ENCODE data around the gene GPR183. TPM values are rescaled to one million over a fixed set of nuclear protein-coding genes. Genes with fewer than 3 reads are reported as not detected.
A peak's percentile ranks its signal among the peaks of the same experiment; 100 is the strongest.

Gene GPR183
- polyA plus RNA-seq, 1 donor, result 7.3 TPM

DNA sequence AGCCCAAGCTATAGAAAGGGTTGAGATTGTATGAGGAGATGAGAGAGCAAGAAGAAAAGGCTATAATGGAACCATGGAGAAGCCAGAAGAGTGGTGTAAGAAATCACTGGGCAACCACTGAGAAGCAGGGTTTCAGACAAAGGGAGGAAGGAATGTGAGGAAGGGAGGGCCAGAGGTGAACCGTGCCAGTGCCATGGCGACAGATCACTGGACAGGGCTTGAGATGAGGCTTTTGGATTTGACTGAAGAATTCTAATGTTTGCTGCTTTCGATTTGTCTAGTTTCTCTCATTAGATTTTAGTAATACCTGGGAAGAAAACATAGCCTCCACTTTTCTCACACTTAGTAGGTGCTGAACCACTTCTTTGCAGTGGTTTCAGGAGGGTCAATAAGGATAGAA is 6.3 kb upstream of the GPR183 start:
- no peak overlapping the region for H3K4me3 ChIP-seq (ENCODE audit: low read length)
- H3K27me3 ChIP-seq (ENCODE audit: control insufficient read depth, insufficient read depth, low read length), result no peaks in the 10 kb centered on the region
- no peaks in the 10 kb centered on the region for H3K4me1 ChIP-seq (ENCODE audit: control insufficient read depth, insufficient read depth, low read length)
- DNase-seq, result no peak
- no peaks in the 10 kb centered on the region for H3K9me3 ChIP-seq (ENCODE audit: control insufficient read depth, low read depth, low read length)
- no peak overlapping the region for H3K27ac ChIP-seq (ENCODE audit: low read length)
- WGBS (ENCODE audit: insufficient coverage, low lambda C conversion rate), result no CpG with 5 or more reads among the region's 3 CpGs
- peaks cover 19% of the 10 kb centered on the region for H3K36me3 ChIP-seq (ENCODE audit: control insufficient read depth, insufficient read depth, low read length)

GRCh38 chr13:99312493-99312883 is 5.3 kb upstream of the GPR183 start:
- H3K27me3 ChIP-seq (ENCODE audit: control insufficient read depth, insufficient read depth, low read length), result no peaks in the 10 kb centered on the region
- peak in 1 of 2 donors; percentile 26 for DNase-seq
- H3K27ac ChIP-seq (ENCODE audit: low read length), result no peak overlapping the region
- WGBS (ENCODE audit: insufficient coverage, low lambda C conversion rate), result 93% methylated on average over 3 of the region's 7 CpGs
- H3K4me1 ChIP-seq (ENCODE audit: control insufficient read depth, insufficient read depth, low read length), result peaks cover 2% of the 10 kb centered on the region
- H3K9me3 ChIP-seq (ENCODE audit: control insufficient read depth, low read depth, low read length), result no peaks in the 10 kb centered on the region
- peaks cover 20% of the 10 kb centered on the region for H3K36me3 ChIP-seq (ENCODE audit: control insufficient read depth, insufficient read depth, low read length)
- no peak overlapping the region for H3K4me3 ChIP-seq (ENCODE audit: low read length)

DNA sequence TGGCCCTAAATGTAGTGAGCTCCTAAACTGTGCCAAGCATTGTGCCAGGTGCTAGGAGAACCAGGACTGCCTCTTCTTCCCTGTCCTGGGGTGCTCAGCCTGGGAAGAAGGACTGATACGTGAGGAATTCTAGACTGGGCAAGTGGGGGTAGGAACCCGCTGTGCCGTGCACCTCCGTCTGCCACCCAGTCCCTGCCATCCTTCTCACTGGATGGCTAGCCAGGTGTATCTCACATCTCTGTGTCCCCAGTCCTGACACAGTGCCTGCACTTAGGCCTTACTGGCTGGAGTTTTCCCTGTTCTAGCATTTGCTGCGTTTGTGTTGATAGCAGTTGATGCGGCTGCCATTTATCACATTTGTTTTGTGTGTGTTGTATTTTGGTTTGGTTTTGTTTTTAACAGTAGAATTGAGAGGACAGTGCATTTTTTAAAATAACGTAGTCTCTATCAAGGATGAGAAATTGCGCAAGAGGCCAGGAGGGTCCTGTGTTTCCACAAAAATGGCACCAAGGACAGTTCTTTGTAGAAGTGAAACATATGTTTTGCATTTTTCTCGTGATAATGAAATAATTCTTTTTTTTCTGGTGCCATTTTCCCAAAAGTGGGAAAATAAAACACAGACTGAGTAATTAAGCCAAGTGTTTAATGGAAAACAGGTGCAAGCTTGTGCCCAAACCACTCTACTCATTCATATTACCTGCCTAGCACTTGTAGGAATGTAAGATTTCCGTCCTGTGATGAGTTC is 4.7 kb upstream of the GPR183 start:
- WGBS (ENCODE audit: insufficient coverage, low lambda C conversion rate), result 88% methylated on average over 3 of the region's 10 CpGs

DNA sequence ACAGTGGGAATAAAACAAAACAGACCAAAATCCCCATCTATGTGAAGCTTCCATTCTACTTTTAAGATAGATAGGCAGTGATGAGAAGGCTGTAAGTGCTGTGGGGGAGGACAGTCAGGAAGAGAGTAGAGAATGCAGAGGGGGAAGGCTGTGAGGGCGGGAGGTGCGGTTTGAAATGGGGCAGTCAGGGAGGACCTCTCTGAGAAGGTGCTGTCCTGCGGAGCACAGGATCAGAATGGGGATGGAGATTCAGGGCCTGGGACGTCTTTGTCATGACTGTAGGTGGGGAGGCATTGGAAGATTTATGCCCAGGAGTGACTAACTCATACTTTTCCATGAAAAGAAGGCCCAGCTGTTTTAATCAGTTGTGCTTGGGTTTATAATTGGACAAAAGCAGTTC is 3.9 kb upstream of the GPR183 start:
- H3K4me3 ChIP-seq (ENCODE audit: low read length), result no peak overlapping the region
- no peak for DNase-seq
- no peak overlapping the region for H3K27ac ChIP-seq (ENCODE audit: low read length)
- no CpG with 5 or more reads among the region's 4 CpGs for WGBS (ENCODE audit: insufficient coverage, low lambda C conversion rate)
- peaks cover 2% of the 10 kb centered on the region for H3K4me1 ChIP-seq (ENCODE audit: control insufficient read depth, insufficient read depth, low read length)
- H3K36me3 ChIP-seq (ENCODE audit: control insufficient read depth, insufficient read depth, low read length), result peaks cover 14% of the 10 kb centered on the region
- H3K9me3 ChIP-seq (ENCODE audit: control insufficient read depth, low read depth, low read length), result no peaks in the 10 kb centered on the region
- H3K27me3 ChIP-seq (ENCODE audit: control insufficient read depth, insufficient read depth, low read length), result no peaks in the 10 kb centered on the region

More for the DNA sequence above, 4.7 kb upstream of the GPR183 start:
- Histone ChIP-seq H3K4me1 (ENCODE audit: control insufficient read depth, insufficient read depth, low read length) (peaks cover 2% of the 10 kb centered on the region), H3K9me3 (ENCODE audit: control insufficient read depth, low read depth, low read length) (no peaks in the 10 kb centered on the region), H3K27ac (ENCODE audit: low read length) (no peak overlapping the region), H3K27me3 (ENCODE audit: control insufficient read depth, insufficient read depth, low read length) (no peaks in the 10 kb centered on the region), H3K4me3 (ENCODE audit: low read length) (no peak overlapping the region), H3K36me3 (ENCODE audit: control insufficient read depth, insufficient read depth, low read length) (peaks cover 20% of the 10 kb centered on the region)
- DNase-seq, result no peak

- peaks cover 2% of the 10 kb centered on the region for H3K4me1 ChIP-seq (ENCODE audit: control insufficient read depth, insufficient read depth, low read length)
These were observed 3.3 kb upstream of the GPR183 start for GRCh38 chr13:99310382-99311031.

DNA sequence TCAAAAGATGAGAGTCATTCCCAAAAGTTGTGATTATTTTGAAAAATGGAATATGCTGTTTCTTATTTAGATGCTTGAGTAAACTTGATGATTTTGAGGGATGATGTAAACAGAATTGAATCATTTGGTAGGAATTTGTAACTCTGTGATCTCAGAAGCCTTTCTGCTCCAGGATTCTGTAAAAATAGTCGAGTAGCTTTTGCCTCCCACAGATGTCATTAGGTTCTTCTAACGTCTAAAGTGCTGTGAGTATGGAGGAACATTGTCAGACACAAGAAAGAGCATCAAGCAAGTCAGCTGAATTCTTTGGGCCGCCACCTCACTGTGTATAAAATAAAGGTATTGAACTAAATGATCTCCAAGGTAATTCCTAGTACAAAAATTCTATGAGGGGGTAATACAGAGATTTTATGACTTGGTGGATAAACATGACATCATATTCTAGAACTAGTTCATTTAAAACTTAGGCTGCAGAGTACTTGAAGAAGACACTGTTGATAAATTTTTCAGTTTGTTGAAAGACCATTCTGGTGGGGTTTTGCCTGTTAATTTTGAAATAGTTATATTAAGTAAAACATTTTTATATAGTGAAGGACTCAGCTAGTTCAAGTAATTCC is 1.4 kb upstream of the GPR183 start:
- Histone ChIP-seq H3K9me3 (ENCODE audit: control insufficient read depth, low read depth, low read length) (no peaks in the 10 kb centered on the region), H3K4me3 (ENCODE audit: low read length) (no peak overlapping the region), H3K36me3 (ENCODE audit: control insufficient read depth, insufficient read depth, low read length) (peaks cover 9% of the 10 kb centered on the region), H3K27me3 (ENCODE audit: control insufficient read depth, insufficient read depth, low read length) (no peaks in the 10 kb centered on the region), H3K27ac (ENCODE audit: low read length) (peak overlapping the region; percentile 36), H3K4me1 (ENCODE audit: control insufficient read depth, insufficient read depth, low read length) (peaks cover 2% of the 10 kb centered on the region)
- no CpG with 5 or more reads among the region's 3 CpGs for WGBS (ENCODE audit: insufficient coverage, low lambda C conversion rate)
- no peak for DNase-seq

More at GRCh38 chr13:99310382-99311031, 3.3 kb upstream of the GPR183 start:
- WGBS (ENCODE audit: insufficient coverage, low lambda C conversion rate), result 93% methylated on average over 2 of the region's 4 CpGs
- no peak for DNase-seq
- H3K9me3 ChIP-seq (ENCODE audit: control insufficient read depth, low read depth, low read length), result no peaks in the 10 kb centered on the region
- peaks cover 12% of the 10 kb centered on the region for H3K36me3 ChIP-seq (ENCODE audit: control insufficient read depth, insufficient read depth, low read length)
- H3K27me3 ChIP-seq (ENCODE audit: control insufficient read depth, insufficient read depth, low read length), result no peaks in the 10 kb centered on the region
- H3K4me3 ChIP-seq (ENCODE audit: low read length), result no peak overlapping the region
- no peak overlapping the region for H3K27ac ChIP-seq (ENCODE audit: low read length)

- WGBS (ENCODE audit: insufficient coverage, low lambda C conversion rate), result no CpG with 5 or more reads among the region's 6 CpGs
- no peak for DNase-seq
- H3K4me1 ChIP-seq (ENCODE audit: control insufficient read depth, insufficient read depth, low read length), result peaks cover 2% of the 10 kb centered on the region
- H3K36me3 ChIP-seq (ENCODE audit: control insufficient read depth, insufficient read depth, low read length), result peaks cover 9% of the 10 kb centered on the region
- H3K4me3 ChIP-seq (ENCODE audit: low read length), result no peak overlapping the region
- no peaks in the 10 kb centered on the region for H3K27me3 ChIP-seq (ENCODE audit: control insufficient read depth, insufficient read depth, low read length)
- no peaks in the 10 kb centered on the region for H3K9me3 ChIP-seq (ENCODE audit: control insufficient read depth, low read depth, low read length)
- H3K27ac ChIP-seq (ENCODE audit: low read length), result peak overlapping the region; percentile 36
These were observed 595 bp upstream of the GPR183 start for GRCh38 chr13:99307648-99308339.

DNA sequence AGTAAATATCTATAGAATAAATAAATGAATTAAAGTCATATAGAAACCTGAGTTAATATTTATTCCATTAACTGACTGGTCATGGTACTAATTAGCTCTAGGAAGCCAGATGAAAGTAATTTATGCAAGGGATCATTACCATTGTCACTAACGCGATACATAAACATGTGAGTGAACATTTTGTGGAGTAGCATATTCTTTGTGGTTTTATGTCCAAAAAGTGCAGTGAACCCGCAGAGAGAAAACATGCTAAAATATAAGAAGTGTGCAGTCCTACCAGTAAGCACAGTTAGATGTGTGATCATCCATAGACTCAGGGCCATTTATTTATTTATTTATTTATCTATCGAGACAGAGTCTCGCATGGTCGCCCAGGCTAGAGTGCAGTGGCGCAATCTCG is 1.6 kb downstream of the GPR183 start:
- Histone ChIP-seq H3K27me3 (ENCODE audit: control insufficient read depth, insufficient read depth, low read length) (no peaks in the 10 kb centered on the region), H3K9me3 (ENCODE audit: control insufficient read depth, low read depth, low read length) (no peaks in the 10 kb centered on the region), H3K4me1 (ENCODE audit: control insufficient read depth, insufficient read depth, low read length) (peaks cover 2% of the 10 kb centered on the region), H3K4me3 (ENCODE audit: low read length) (no peak overlapping the region), H3K27ac (ENCODE audit: low read length) (no peak overlapping the region), H3K36me3 (ENCODE audit: control insufficient read depth, insufficient read depth, low read length) (peaks cover 9% of the 10 kb centered on the region)
- no CpG with 5 or more reads among the region's 8 CpGs for WGBS (ENCODE audit: insufficient coverage, low lambda C conversion rate)
- DNase-seq, result no peak

GRCh38 chr13:99305158-99305557 is 2.0 kb downstream of the GPR183 start:
- H3K4me1 ChIP-seq (ENCODE audit: control insufficient read depth, insufficient read depth, low read length), result peaks cover 2% of the 10 kb centered on the region
- H3K36me3 ChIP-seq (ENCODE audit: control insufficient read depth, insufficient read depth, low read length), result peaks cover 9% of the 10 kb centered on the region
- H3K9me3 ChIP-seq (ENCODE audit: control insufficient read depth, low read depth, low read length), result no peaks in the 10 kb centered on the region
- H3K27ac ChIP-seq (ENCODE audit: low read length), result no peak overlapping the region
- H3K27me3 ChIP-seq (ENCODE audit: control insufficient read depth, insufficient read depth, low read length), result no peaks in the 10 kb centered on the region
- H3K4me3 ChIP-seq (ENCODE audit: low read length), result no peak overlapping the region
- WGBS (ENCODE audit: insufficient coverage, low lambda C conversion rate), result no CpG with 5 or more reads among the region's 5 CpGs
- no peak for DNase-seq

DNA sequence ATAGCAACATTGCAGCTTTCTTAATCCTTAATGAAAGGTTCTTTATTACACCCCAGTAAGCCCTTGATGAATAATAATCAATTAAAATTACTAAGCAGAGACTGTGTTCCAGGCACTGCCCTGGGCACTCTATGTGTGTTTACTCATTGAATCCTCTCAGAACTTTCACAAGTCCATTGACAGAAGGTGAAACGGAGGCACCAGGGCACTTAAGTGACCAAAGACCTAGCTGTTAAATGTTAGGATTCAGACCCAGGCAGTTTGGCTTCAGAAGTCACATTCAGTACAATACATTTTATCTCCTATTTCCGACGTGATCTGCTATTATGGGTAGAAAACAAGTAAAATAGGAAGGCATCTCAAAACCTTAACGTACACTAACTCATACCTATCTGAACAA is 2.7 kb downstream of the GPR183 start:
- 100% methylated on average over 3 of the region's 4 CpGs for WGBS (ENCODE audit: insufficient coverage, low lambda C conversion rate)
- Histone ChIP-seq H3K4me1 (ENCODE audit: control insufficient read depth, insufficient read depth, low read length) (peaks cover 2% of the 10 kb centered on the region), H3K27me3 (ENCODE audit: control insufficient read depth, insufficient read depth, low read length) (no peaks in the 10 kb centered on the region), H3K9me3 (ENCODE audit: control insufficient read depth, low read depth, low read length) (no peaks in the 10 kb centered on the region), H3K27ac (ENCODE audit: low read length) (no peak overlapping the region), H3K36me3 (ENCODE audit: control insufficient read depth, insufficient read depth, low read length) (peaks cover 11% of the 10 kb centered on the region), H3K4me3 (ENCODE audit: low read length) (no peak overlapping the region)
- DNase-seq, result no peak

Data from large intestine (tissue), 3 donors.